ENCODE measurements around the gene FKTN.

FKTN gene

GRCh38 chr9:105633411-105633810, 75.5 kb downstream of the FKTN start:
- no peak for DNase-seq

GRCh38 chr9:105636331-105636730, 78.4 kb downstream of the FKTN start:
- no peak for DNase-seq

DNA sequence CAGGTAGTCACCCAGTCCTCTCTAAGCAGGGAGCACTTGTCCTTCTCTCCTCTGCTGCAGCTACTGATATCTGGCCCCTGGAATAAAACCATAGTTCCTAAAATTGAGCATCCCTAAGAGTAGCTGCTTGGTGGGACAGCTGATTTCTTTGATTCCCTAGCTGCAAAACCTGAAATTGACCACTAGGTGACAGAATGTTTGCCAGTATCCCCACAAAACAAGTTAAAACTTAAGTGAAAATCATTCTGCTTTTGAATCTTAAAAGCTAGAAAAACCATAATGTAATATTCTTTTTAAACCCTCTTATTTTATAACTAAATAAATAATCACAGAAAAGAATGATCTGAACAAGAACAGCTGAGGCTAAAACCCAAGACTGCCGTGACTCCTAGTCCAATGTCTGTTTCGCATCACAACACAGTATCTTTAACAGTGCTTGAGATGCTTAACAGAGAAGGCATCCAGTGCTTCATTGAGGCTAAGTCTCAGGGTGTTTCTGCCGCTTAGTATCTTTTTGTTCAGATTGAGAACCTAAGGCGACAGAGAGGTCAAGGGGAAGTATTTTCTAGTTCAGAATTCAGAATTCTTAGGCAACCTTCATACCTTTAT, 80.0 kb downstream of the FKTN start:
- no peak for DNase-seq

- DNase-seq, result no peak
Measured at GRCh38 chr9:105639936-105640335, 82.0 kb downstream of the FKTN start.

- no peak for DNase-seq
Measured at GRCh38 chr9:105643795-105644194, 85.9 kb downstream of the FKTN start.

- no peak for DNase-seq
Measured at GRCh38 chr9:105646879-105647594, 89.1 kb downstream of the FKTN start.

DNA sequence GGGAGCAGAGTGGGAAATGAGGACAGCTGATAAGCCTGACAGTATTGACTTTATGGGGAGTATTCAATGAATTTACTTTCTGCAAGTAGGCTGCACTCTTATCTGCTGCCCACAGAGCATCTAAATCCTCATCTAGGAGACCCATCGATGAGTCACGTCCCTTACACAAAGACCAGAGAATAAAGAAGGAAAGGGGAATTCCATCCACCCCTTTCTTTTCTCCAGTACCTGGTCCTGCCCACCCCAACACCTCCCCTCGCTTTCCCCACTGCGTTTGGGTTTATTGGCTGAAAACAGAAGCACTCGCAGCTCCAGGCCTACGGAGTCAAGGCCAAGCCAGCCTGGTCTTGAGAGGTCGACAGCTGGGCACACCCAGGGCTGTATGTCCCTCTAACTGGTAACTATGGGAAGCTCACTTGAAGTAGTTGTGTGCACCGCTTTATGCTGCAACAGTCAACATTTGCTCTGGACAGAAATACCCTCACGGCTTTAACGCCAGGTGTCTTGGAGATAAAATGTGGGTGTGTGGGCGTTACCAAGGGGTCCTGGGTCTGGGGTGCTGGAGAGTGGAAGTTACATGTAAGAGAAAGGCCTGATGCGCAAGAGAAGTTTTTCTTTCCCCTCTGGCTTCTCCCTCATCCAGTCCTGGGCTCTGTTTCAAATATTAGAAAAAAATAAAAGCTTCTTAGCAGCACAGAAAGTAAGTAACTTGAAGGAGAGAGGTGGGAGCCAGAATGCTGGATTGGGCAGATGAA, 89.8 kb downstream of the FKTN start:
- DNase-seq, result no peak

DNA sequence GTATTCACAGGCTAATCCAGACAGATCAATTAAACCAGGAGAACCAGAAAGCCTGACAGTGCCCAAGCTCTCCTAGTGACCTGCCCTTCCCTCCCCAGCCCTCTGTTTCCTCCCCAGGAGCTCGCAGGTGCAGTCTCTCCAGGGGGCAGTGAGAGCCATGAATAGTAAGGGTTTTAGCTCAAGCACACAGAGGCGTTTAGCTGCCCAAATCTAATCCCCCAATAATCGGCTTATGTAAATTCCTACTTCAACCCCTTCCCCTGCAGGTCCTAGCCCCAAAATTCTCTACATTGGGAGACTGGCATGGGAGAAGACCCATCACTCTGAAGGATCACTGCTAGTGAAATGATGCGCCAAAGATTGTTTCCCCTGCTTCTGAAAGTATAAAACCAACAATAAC, 93.9 kb downstream of the FKTN start:
- no peak for DNase-seq

DNA sequence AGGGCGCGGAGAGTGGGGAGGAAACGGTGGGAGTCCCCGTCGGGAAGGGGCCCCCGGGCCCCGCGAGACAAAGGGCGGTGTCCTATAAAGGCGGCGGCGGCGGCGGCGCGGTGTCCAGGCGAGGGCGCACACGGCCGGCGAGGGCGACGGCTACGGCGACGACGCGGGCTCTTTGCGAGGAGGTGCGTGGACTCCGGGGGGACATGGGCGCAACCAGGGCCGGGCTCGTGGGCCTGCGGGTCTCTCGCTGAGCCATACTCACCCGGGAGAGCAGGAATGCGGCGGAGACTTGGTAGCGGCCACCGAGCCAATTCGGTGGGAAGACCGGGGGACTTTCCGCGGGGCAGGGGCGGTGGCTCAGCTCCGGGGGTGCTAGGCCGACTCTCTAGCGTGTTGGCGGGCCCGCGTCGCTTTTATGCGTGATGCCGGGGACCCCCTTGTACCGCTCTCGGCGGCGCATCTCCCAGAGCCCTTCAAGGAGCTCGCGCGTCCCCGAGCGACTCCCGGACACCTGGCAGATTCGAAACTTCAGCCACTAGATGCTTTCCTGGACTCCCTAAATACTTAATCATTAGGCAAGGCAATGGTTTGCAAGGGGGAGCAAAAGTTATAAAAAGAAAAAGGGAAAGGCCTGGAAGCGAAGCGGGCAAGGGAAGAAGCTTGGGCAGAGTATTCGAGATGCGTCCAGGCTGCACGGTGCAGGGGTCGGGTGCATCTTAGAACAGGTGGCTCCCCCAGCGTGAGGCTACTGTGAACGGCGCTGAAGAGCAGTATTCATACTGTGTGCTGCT, 98.4 kb downstream of the FKTN start:
- no peak for DNase-seq

GRCh38 chr9:105658351-105658750, 100.4 kb downstream of the FKTN start:
- no peak for DNase-seq

DNA sequence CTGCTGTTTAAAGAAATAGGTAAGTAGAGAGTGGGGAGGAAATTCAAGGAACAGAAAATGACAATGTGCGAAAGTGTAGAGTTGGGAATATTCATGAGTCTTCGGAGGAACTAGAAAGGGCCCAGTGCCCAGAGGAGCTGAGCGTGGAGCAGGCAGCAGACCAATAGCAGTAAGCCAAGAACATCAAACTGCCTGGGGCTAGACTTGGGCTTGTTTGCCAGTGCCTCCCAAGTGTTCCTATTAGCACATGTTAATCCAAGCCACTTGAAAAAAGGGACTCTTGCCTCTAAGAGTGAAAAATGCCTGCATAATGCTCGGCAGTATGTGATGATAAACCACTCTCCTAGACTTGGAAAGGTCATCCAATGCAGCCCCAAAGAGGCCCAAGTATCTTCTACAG, 103.1 kb downstream of the FKTN start:
- DNase-seq, result no peak

GRCh38 chr9:105662184-105663104, 104.5 kb downstream of the FKTN start, which contains the start of gene TAL2:
TSS of gene TAL2 (plus strand) at chr9:105662457. CDS start at chr9:105662497, 40 bp downstream.
- no peak for DNase-seq

- no peak for DNase-seq
Measured at GRCh38 chr9:105663914-105664313, 106.0 kb downstream of the FKTN start.

DNA sequence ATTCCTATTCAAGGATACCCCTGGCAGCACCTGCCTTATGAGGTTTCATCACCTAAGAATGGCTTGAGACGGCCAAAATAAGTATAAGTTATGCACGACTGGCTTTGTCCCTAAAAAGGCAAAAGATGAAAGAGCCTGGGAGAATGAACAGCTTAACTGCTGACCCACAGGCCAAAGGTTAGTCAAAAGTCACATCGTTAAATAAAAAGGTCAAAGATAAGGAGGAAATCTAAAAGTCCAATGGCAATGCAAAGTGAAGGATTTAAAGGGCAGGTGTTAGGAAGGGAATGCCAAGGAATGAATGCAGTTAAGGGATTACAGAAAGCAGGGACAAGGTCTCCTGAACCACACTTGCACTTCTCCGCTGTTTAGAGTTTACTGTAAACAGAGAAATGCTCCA, 109.9 kb downstream of the FKTN start:
- no peak for DNase-seq

DNA sequence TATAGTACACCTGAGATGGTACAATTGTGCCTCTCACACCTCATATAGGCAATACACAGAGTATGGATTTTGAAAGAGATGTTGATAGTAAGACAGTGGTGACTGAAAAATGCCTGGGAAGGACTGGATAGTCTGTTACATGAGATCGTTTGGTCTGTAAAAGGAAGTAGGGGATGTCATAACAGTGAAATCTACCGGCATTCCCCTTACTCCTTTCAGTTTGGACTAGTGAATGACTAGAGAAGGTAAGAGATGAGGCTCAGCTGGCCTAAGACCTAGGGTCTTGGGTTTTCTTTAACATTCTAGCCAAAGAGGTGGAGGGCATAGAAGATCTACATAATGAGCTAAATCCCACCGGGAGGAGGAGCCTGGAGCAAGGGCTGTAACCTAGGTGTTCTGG, 112.4 kb downstream of the FKTN start:
- no peak for DNase-seq

DNA sequence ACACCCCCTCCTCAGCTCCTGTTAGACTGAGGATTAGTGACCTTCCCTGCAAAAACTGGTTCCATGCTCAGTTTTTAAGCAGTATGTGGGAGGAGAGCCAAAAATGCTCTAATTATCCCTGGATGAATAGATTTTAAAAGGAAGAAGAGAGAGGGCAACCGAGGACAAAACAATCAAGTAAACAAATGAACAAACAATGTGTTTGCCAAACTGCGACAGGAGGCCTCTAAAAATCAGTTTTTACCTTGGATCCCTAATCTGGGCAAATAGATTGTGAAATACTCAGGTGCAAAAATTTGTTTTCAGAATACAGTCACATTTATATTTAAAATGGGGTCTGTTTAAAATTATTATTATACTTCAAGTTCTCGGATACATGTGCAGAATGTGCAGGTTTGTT, 112.8 kb downstream of the FKTN start:
- no peak for DNase-seq

- DNase-seq, result no peak
Measured at GRCh38 chr9:105672711-105673234, 114.8 kb downstream of the FKTN start.

GRCh38 chr9:105673850-105674387, 116.0 kb downstream of the FKTN start:
- DNase-seq, result no peak

GRCh38 chr9:105676351-105676923, 118.5 kb downstream of the FKTN start:
- DNase-seq, result no peak

DNA sequence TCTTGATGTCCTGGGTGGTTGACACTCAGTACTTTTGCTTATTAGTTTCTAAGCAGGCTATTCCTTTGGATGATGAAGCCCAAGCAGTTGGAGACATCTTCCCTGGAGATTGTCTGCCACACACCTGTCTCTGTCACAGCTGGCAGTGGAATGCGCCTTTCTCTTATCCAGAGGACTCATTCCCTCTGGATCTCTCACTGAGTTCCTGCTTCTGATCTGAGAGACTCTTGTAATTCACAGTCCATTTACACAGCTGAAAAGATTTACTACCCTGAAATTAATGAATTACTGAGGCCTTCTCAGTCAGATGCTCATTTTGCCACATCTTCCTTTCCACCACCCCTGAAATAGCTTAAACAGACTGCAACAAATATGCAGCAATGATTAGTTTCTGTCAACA, 120.2 kb downstream of the FKTN start:
- DNase-seq, result no peak

GRCh38 chr9:105678781-105679180, 120.8 kb downstream of the FKTN start:
- DNase-seq, result no peak

All from SW 1271 (cell line).